WTC11 (cell line): Measurements from ENCODE around the gene NFIX. TPM values are rescaled to one million over a fixed set of nuclear protein-coding genes. Genes with fewer than 3 reads are reported as not detected.

Experiments
- ATAC-seq: fragments of 200-7000 bp; cut with Tn5 transposase; 2 replicates; pipeline ENCODE4 v1.10.0; 2021; ENCODE audit warnings: mild to moderate bottlenecking, moderate library complexity
- CTCF ChIA-PET: fragments of 300-600 bp; sonication (Branson Sonifier 250); formaldehyde crosslinking; loops from one replicate; lab custom pipeline; 2021; ENCODE audit warnings: antibody characterized with exemption; lab: Charles Lee
- POLR2A ChIA-PET: fragments of 350-600 bp; sonication (Branson Sonifier 250); formaldehyde crosslinking; loops from one replicate; lab custom pipeline; 2021; ENCODE audit warnings: antibody characterized with exemption; lab: Charles Lee
- DNase-seq: peaks from one replicate; pipeline ENCODE4 v3.0.0; 2021; ENCODE audit warnings: low spot score
- H3K27ac Mint-ChIP-seq: 2 replicates; pipeline ENCODE4 v1.8.0; 2021; ENCODE audit warnings: mixed read lengths
- H3K27me3 Mint-ChIP-seq: 2 replicates; pipeline ENCODE4 v1.8.0; 2021; ENCODE audit warnings: low read depth, mild to moderate bottlenecking, moderate library complexity, mixed read lengths
- H3K36me3 Mint-ChIP-seq: 2 replicates; pipeline ENCODE4 v1.8.0; 2021; ENCODE audit warnings: mixed read lengths
- H3K4me1 Mint-ChIP-seq: 2 replicates; pipeline ENCODE4 v1.8.0; 2022; ENCODE audit warnings: mixed read lengths
- H3K4me3 Mint-ChIP-seq: 2 replicates; pipeline ENCODE4 v1.8.0; 2021; ENCODE audit warnings: mild to moderate bottlenecking, moderate library complexity, mixed read lengths
- H3K9me3 Mint-ChIP-seq: 2 replicates; pipeline ENCODE4 v1.8.0; 2021; ENCODE audit warnings: mixed read lengths
- ARID4B ChIP-seq: sonication (generic); formaldehyde crosslinking; IDR thresholded peaks from 2 replicates; pipeline ENCODE4 v1.8.0; 2023; ENCODE audit warnings: missing genetic modification reagents, mild to moderate bottlenecking, borderline replicate concordance
- CBFB ChIP-seq: sonication (generic); formaldehyde crosslinking; IDR thresholded peaks from 2 replicates; pipeline ENCODE4 v1.8.1; 2022; ENCODE audit warnings: mild to moderate bottlenecking, low read depth, missing genetic modification reagents
- E2F4 ChIP-seq: sonication (generic); formaldehyde crosslinking; IDR thresholded peaks from 2 replicates; pipeline ENCODE4 v1.8.1; 2022; ENCODE audit warnings: low read depth, mild to moderate bottlenecking, moderate library complexity, missing genetic modification reagents, borderline replicate concordance
- ESRRA ChIP-seq: sonication (generic); formaldehyde crosslinking; IDR thresholded peaks from 2 replicates; pipeline ENCODE4 v1.8.1; 2022; ENCODE audit warnings: mild to moderate bottlenecking, missing genetic modification reagents, borderline replicate concordance
- ETV6 ChIP-seq: sonication (generic); formaldehyde crosslinking; IDR thresholded peaks from 2 replicates; pipeline ENCODE4 v1.8.1; 2022; ENCODE audit warnings: mild to moderate bottlenecking, missing genetic modification reagents
- HMGA2 ChIP-seq: fragments of 250-450 bp; sonication (Bioruptor Pico); IDR thresholded peaks from 2 replicates; pipeline ENCODE4 v1.4.0; 2021; ENCODE audit warnings: mild to moderate bottlenecking, moderate library complexity
- IRF1 ChIP-seq: sonication (generic); formaldehyde crosslinking; IDR thresholded peaks from 2 replicates; pipeline ENCODE4 v1.8.0; 2023; ENCODE audit warnings: missing genetic modification reagents
- NR1H2 ChIP-seq: sonication (generic); formaldehyde crosslinking; IDR thresholded peaks from 2 replicates; pipeline ENCODE4 v1.9.0; 2021; ENCODE audit warnings: mild to moderate bottlenecking, moderate library complexity, missing genetic modification reagents
- PRDM15 ChIP-seq: sonication (generic); formaldehyde crosslinking; IDR thresholded peaks from 2 replicates; pipeline ENCODE4 v1.8.0; 2022; ENCODE audit warnings: missing genetic modification reagents
- SMAD3 ChIP-seq: sonication (generic); formaldehyde crosslinking; IDR thresholded peaks from 2 replicates; pipeline ENCODE4 v1.8.0; 2022; ENCODE audit warnings: missing genetic modification reagents, mild to moderate bottlenecking, borderline replicate concordance
- TEAD1 ChIP-seq: sonication (generic); formaldehyde crosslinking; IDR thresholded peaks from 2 replicates; pipeline ENCODE4 v1.8.0; 2022; ENCODE audit warnings: mild to moderate bottlenecking, missing genetic modification reagents
- TP53 ChIP-seq: sonication (generic); formaldehyde crosslinking; IDR thresholded peaks from 2 replicates; pipeline ENCODE4 v1.8.1; 2023; ENCODE audit warnings: mild to moderate bottlenecking, missing genetic modification reagents
- USF1 ChIP-seq: sonication (generic); formaldehyde crosslinking; IDR thresholded peaks from 2 replicates; pipeline ENCODE4 v1.8.0; 2022; ENCODE audit warnings: mild to moderate bottlenecking, missing genetic modification reagents
- ZNF138 ChIP-seq: sonication (generic); formaldehyde crosslinking; conservative IDR thresholded peaks from 2 replicates; pipeline ENCODE4 v1.8.1; 2022; ENCODE audit warnings: mild to moderate bottlenecking, moderate library complexity, missing genetic modification reagents
- ZNF219 ChIP-seq: sonication (generic); formaldehyde crosslinking; IDR thresholded peaks from 2 replicates; pipeline ENCODE4 v1.8.0; 2023; ENCODE audit warnings: missing genetic modification reagents, mild to moderate bottlenecking, borderline replicate concordance
- ZNF416 ChIP-seq: fragments of 250-450 bp; sonication (Bioruptor Pico); IDR thresholded peaks from 2 replicates; pipeline ENCODE4 v1.9.0; 2021; ENCODE audit warnings: mild to moderate bottlenecking, inconsistent platforms
- ZNF423 ChIP-seq: fragments of 250-450 bp; sonication (Bioruptor Pico); IDR thresholded peaks from 2 replicates; pipeline ENCODE4 v2.1.2; 2022; ENCODE audit warnings: mild to moderate bottlenecking, moderate library complexity
- ZNF671 ChIP-seq: fragments of 250-450 bp; sonication (Bioruptor Pico); IDR thresholded peaks from 2 replicates; pipeline ENCODE4 v1.8.0; 2021; ENCODE audit warnings: mild to moderate bottlenecking
- total RNA-seq: library from RNA; stranded (reverse); gene quantifications from 3 replicates; pipeline ENCODE4 v1.2.3, GENCODE V29; 2021

The NFIX gene
- total RNA-seq, 1 experiment from 2014 or later = 1.4 TPM

GRCh38 chr19:12965812-12966135 lies 29.5 kb upstream of the NFIX start:
- peaks cover 14% of the 10 kb centered on the region for H3K27me3 Mint-ChIP-seq
- H3K4me1 Mint-ChIP-seq = 0 out of 2 replicates have a peak, but pooled peaks cover 5% of the 10 kb centered on the region
- H3K36me3 Mint-ChIP-seq = no peaks in the 10 kb centered on the region
- H3K9me3 Mint-ChIP-seq = no peaks in the 10 kb centered on the region
- TF ChIP-seq TEAD1 (CRISPR knock-in tag) (no peak), ZNF423 (CRISPR knock-in tag) (no peak), ZNF219 (no peak), ZNF416 (CRISPR knock-in tag) (no peak), IRF1 (CRISPR knock-in tag) (no peak), TP53 (CRISPR knock-in tag) (no peak), CBFB (CRISPR knock-in tag) (no peak), ARID4B (CRISPR knock-in tag) (no peak), SMAD3 (no peak), E2F4 (CRISPR knock-in tag) (no peak), HMGA2 (CRISPR knock-in tag) (no peak), ZNF138 (CRISPR knock-in tag) (no peak), USF1 (no peak), ESRRA (CRISPR knock-in tag) (no peak), ETV6 (CRISPR knock-in tag) (no peak), PRDM15 (CRISPR knock-in tag) (no peak), NR1H2 (CRISPR knock-in tag) (no peak), ZNF671 (CRISPR knock-in tag) (no peak)
- peak overlapping the region; percentile 65; the same call in 1 of the 2 replicates for H3K27ac Mint-ChIP-seq
- POLR2A ChIA-PET = interaction anchor here (0.6 to 1.8 kb wide), 13 partner anchors 9 to 174 kb away, joined by 3 to 14 read pairs (median 4); partner anchors contain the start of genes DNASE2, GCDH and JUNB
- CTCF ChIA-PET = interaction anchor here (0.5 to 5.1 kb wide), 84 partner anchors 10 to 1507 kb away, joined by 3 to 197 read pairs (median 7); partner anchors contain the start of genes CALR, DNASE2, FARSA and GADD45GIP1
- H3K4me3 Mint-ChIP-seq = peak overlapping the region; percentile 71
- DNase-seq = no peak
- ATAC-seq = no peak
